Coronary artery (tissue), 2 donors: Measurements from ENCODE around the gene KMT5B.

Source experiments
- DNase-seq: peaks from one replicate; pipeline ENCODE4 v3.0.0-alpha.2; 2017; ENCODE audit warnings: low spot score
- H3K27ac ChIP-seq, 2 donors: fragments of 200-600 bp; sonication (generic); one replicate each; pipeline ENCODE4 v1.5.1; 2016 to 2019
- H3K4me3 ChIP-seq: fragments of 200-600 bp; sonication (generic); 2 replicates; pipeline ENCODE4 v1.5.1; 2016; ENCODE audit warnings: mild to moderate bottlenecking, moderate library complexity
- TF ChIP-seq, protein P1 (sequence below): fragments of 200-600 bp; sonication (generic); IDR thresholded peaks from one replicate; pipeline ENCODE4 v1.5.1; 2019; ENCODE audit warnings: antibody characterized with exemption

Gene KMT5B

DNA sequence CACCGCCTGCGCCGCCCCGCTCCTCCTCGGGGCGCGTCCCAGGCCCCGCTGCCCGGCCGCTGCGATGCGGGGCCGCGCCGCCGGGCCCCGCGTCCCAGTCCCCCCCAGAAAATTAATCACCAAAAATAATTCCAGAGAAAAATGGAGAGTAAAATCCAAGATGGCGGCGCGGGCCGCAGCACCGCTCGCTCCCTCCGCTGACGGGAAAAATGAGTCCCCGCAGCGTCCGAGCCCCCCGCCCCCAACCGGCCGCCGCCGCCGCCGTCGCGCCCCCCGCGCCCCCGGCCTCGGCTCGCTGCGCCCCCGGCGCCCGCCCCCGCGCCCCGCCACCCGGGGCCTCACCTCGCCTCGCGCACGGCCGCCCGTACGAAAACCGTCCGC is at the start of gene KMT5B:
Gene KMT5B (minus strand): TSS at position 162 of the 381 bp plus-strand sequence. CDS start 23,220 bp downstream, outside the sequence.
- no peak for DNase-seq

DNA sequence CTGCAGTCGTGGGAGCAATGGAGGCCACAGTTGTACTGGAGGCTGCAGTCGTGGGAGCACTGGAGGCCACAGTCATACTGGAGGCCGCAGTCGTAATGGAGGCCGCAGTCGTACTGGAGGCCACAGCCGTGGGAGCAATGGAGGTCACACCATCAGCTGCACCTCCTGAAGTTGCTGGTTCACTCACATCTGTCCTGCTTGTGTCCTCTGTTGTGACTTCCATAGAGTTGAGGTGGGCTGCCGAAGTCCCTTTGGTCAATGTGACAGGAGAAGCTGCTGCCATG is 49.4 kb upstream of the KMT5B start:
- TF ChIP-seq, protein P1, sequence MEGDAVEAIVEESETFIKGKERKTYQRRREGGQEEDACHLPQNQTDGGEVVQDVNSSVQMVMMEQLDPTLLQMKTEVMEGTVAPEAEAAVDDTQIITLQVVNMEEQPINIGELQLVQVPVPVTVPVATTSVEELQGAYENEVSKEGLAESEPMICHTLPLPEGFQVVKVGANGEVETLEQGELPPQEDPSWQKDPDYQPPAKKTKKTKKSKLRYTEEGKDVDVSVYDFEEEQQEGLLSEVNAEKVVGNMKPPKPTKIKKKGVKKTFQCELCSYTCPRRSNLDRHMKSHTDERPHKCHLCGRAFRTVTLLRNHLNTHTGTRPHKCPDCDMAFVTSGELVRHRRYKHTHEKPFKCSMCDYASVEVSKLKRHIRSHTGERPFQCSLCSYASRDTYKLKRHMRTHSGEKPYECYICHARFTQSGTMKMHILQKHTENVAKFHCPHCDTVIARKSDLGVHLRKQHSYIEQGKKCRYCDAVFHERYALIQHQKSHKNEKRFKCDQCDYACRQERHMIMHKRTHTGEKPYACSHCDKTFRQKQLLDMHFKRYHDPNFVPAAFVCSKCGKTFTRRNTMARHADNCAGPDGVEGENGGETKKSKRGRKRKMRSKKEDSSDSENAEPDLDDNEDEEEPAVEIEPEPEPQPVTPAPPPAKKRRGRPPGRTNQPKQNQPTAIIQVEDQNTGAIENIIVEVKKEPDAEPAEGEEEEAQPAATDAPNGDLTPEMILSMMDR: no peak
- H3K4me3 ChIP-seq: no peak overlapping the region
- DNase-seq: no peak

More for the DNA sequence above, at the start of gene KMT5B:
- peak within 1 kb of the TSS; percentile 84 for H3K4me3 ChIP-seq
- TF ChIP-seq, protein P1: no peak
- H3K27ac ChIP-seq: peak within 1 kb of the TSS; percentile 99 to 100

GRCh38 chr11:68261749-68262543 is 48.9 kb upstream of the KMT5B start:
- TF ChIP-seq, protein P1: no peak
- no peak overlapping the region for H3K4me3 ChIP-seq
- H3K27ac ChIP-seq: no peak overlapping the region
- no peak for DNase-seq

More for the DNA sequence above, 49.4 kb upstream of the KMT5B start:
- no peak overlapping the region for H3K27ac ChIP-seq

GRCh38 chr11:68261006-68261405 is 47.9 kb upstream of the KMT5B start:
- no peak overlapping the region for H3K27ac ChIP-seq
- DNase-seq: no peak
- TF ChIP-seq, protein P1: no peak

GRCh38 chr11:68260484-68260883 is 47.4 kb upstream of the KMT5B start:
- TF ChIP-seq, protein P1: no peak
- H3K27ac ChIP-seq: no peak overlapping the region
- DNase-seq: no peak
- no peak overlapping the region for H3K4me3 ChIP-seq

More at GRCh38 chr11:68261006-68261405, 47.9 kb upstream of the KMT5B start:
- H3K4me3 ChIP-seq: no peak overlapping the region

- TF ChIP-seq, protein P1: no peak
- no peak for DNase-seq
- no peak overlapping the region for H3K27ac ChIP-seq
- H3K4me3 ChIP-seq: no peak overlapping the region
These were observed 46.2 kb upstream of the KMT5B start for GRCh38 chr11:68259122-68259959.
